Non-pigmented ciliary epithelial cell (primary cell): ENCODE results near the gene NHERF2.
"Not testable (repeated sequence)": the region's sequence is repeated elsewhere in the genome, so short reads cannot be mapped to it uniquely, and the experiment has no call there.

Experiments
- DNase-seq: peaks from one replicate; pipeline ENCODE4 v3.0.0-alpha.2; 2010; ENCODE audit warnings: low read depth

NHERF2 gene

GRCh38 chr16:2007081-2007836 is 19.4 kb upstream of the NHERF2 start:
- DNase-seq: no peak

GRCh38 chr16:2008009-2008526 is 18.6 kb upstream of the NHERF2 start:
- no peak for DNase-seq

- no peak for DNase-seq
Observed at GRCh38 chr16:2008631-2009163, 18.0 kb upstream of the NHERF2 start.

- DNase-seq: no peak
Observed at GRCh38 chr16:2009164-2009711, 17.5 kb upstream of the NHERF2 start.

DNA sequence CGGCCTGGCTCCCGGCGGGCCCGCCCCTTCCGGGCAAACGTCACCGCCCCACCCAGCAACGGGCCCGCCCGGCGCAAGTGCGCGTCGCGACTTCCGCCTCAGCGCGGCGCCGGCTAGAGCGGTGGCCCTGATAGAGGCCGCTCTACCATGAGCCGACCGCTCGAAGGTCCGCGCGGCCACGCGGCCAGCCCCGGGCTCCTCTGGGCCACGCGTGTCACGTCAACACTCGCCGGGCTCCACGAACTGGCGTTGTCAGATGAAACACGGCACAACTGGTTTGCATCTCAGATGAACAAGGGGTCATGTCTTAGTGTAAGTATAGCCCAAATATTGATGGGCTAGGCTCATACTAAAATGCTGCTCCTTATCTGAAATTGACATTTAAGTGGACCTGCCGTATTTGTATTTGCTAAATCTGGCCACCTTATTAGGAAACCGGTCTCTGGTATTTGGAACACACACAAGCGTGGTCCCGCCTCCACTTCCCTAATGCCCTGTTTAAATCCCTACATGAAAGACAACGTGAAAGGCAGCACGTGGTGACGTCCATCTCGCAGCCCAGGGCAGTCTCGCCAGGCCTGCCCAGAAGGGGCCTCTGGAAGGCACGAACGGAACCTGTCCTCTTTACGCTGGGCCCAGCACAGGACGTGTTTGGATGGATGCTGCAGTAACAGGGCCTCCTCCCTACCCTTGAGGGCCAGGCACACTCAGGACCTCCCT is 16.8 kb upstream of the NHERF2 start, which contains the start of gene ZNF598:
TSS of gene ZNF598 (minus strand) at position 31 of the 720 bp plus-strand sequence.
- DNase-seq: no peak

DNA sequence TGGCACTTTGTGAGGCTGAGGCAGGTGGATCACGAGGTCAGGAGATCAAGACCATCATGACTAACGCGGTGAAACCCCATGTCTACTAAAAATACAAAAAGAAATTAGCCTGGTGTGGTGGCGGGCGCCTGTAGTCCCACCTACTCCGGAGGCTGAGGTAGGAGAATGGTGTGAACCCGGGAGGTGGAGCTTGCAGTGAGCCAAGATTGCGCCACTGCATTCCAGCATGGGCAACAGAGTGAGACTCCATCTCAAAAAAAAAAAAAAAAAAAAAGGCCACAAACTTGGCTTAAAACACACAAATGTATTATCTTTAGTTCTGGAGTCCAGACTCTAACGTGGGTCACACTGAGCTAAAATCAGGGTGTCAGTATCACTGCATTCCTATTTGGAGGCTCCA is 15.0 kb upstream of the NHERF2 start:
- not testable (repeated sequence) for DNase-seq

DNA sequence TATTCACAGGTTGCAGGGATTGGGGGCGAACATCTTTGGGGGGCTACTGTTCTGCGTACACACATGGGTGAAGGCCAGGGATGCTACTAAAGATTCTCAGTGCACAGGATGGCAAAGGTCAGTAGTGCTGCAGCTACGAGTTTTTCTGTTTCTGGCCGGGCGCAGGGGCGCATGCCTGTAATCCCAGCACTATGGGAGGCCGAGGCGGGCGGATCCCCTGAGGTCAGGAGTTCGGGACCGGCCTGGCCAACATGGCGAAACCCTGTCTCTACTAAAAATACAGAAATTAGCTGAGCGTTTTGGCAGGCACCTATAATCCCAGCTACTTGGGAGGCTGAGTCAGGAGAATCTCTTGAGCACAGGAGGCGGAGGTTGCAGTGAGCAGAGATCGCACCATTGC is 13.2 kb upstream of the NHERF2 start:
- DNase-seq: no peak

DNA sequence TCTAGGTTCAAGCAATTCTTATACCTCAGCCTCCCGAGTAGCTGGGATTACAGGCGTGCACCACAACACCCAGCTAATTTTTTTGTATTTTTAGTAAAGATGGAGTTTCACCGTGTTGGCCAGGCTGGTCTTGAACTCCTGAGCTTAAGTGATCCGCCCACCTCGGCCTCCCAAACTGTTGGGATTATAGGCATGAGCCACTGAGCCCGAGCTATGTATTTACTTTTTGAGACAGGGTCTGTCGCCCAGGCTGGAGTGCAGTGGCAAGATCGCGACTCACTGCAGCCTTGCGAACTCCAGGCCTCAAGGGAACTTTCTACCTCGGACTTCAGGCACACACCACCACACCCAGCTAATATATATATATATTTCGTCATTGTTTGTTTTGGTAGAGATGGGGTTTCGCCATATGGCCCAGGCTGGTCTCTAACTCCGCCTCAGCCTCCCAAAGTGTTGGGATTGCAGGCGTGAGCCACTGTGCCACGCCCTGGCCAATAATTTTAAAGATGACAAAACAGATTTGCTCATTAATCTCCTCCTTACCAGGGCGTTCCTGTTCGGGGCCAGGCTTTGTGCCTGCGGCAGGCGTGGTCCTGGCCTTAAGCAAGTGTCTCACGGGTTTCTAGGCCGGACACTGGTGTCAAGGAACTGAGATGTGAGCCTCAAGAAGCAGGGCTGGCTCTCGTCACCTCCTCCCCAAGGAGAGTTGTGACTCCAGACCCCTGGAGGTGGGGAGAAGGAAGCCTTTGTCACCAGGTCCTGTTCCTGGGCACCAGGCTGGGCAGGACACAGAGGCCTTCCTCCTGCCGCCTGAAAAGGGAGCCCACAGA is 11.4 kb upstream of the NHERF2 start:
- DNase-seq: no peak

DNA sequence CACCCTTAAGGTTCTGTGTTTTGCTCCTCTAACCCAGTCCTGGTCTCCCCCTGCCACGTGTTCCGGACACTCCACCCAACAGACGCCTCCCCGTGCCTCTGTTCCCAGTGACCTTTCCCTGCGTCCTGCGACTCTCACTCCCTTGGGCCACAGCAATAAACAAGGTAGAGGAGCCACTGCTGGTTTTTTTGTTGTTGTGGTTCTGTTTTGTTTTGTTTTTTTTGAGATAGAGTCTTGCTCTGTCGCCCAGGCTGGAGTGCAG is 10.8 kb upstream of the NHERF2 start:
- DNase-seq: no peak

GRCh38 chr16:2016407-2016922 is 10.2 kb upstream of the NHERF2 start:
- DNase-seq: no peak

DNA sequence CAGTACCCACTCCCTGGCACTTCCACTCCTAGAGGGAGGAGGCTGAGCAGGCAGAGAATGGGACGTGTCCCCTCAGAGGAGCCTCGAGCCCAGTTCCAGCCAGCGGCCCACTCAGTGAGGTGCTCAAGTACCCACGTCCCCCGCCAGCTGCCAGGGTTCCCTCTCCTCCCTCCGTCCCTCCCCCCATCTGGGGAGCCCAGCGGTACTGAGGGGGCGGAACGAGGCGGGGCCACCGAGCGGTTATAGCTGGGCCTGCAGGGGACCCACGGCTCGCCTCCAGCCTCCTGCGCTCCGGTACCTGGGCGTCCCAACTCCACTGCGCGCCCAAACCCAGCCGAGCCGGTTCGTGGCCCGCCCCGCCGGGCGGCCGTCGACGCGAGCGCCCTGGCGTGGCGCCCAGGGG is 7.2 kb upstream of the NHERF2 start, which contains the start of gene NPW:
TSS of gene NPW (plus strand) at position 268 of the 403 bp plus-strand sequence.
- no peak for DNase-seq

DNA sequence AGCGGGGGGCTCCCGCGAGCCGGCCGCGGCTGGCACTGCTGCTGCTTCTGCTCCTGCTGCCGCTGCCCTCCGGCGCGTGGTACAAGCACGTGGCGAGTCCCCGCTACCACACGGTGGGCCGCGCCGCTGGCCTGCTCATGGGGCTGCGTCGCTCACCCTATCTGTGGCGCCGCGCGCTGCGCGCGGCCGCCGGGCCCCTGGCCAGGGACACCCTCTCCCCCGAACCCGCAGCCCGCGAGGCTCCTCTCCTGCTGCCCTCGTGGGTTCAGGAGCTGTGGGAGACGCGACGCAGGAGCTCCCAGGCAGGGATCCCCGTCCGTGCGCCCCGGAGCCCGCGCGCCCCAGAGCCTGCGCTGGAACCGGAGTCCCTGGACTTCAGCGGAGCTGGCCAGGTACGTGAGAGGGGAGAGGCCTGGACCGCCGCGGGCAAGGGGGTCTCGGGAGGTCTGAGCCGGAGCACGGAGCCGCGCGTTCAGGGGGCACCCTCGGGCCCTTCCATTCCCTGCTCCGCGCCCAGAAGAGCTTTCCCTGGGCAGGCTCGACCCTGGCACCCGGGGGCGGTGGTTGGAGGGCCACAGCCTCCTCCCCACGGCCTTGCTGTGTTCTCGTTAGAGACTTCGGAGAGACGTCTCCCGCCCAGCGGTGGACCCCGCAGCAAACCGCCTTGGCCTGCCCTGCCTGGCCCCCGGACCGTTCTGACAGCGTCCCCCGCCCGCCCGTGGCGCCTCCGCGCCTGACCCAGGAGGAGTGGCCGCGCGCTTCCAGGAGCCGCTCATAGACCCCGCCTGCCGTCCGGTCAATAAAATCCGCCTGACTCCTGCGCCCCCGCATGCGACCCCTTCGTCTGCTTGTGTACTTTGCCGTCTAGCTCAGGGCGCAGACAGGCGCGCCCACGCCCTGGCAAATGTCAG is 6.5 kb upstream of the NHERF2 start:
- no peak for DNase-seq

DNA sequence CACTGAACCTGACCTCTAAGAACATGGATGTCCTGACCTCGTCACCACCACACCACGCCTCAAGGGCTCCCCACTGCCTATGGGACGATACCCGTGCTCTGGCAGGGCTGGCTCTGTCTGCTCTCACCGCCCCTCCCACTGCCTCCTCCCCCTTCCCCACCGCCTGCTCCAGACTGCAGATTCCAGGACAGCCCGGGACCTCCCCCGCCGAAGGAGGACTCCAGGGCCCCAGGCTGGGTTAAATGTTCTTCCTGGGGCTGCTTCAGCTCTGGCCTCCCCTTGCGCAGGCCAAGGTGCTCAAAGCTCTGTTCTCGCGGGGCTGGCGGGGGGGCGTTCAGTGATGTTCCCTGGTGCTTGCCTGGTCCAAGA is 4.0 kb upstream of the NHERF2 start:
- DNase-seq: no peak

DNA sequence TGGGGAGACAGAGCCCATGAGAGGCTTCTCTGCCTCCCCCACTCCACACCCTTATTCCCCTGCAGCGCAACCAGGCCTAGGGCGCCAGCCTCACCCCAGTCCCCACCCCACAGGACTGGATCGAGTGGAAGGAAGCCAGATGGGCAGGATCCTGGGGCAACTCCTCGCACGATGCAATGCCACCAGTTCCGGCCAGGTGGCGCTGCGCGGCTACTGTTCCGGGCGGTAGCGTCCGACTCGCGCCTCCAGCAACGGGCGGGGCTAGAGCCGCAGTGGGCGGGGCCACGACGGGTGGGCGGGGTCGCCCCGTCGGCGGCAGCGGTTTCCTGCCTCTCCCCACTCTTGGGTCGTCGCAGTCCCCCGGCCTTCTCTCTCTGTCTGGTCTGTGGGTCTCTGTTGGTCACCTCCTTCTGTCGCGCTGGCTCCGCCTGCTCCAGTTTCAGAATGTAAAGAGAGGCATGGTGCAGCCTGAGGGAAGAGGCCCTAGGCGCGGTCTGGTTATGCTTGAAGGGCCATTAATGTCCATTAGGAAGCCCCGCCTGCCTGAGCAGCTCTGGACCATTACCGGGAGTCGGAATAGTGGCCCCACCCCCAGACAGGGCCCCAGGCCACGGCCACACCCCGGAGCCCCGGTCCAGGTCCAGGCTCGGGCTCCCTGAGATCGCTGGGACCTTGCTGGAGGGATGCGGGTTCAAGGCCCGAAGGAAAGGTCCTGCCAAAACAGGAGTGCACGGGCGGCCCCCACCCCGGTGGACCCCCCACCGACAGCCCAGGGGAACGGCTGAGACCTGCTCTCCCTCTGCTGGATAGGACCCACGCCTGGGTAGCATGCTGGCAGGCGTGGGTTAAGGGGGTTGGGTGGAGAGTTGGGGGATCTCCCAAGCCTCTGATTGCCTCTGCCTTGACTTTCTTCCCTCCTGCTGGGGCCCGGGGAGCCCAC is 3.3 kb upstream of the NHERF2 start:
- DNase-seq: no peak

GRCh38 chr16:2024032-2024420 is 2.7 kb upstream of the NHERF2 start:
- DNase-seq: no peak

GRCh38 chr16:2025251-2025650 is 1.5 kb upstream of the NHERF2 start:
- DNase-seq: no peak

- no peak for DNase-seq
Observed at GRCh38 chr16:2025878-2026460, 733 bp upstream of the NHERF2 start.

GRCh38 chr16:2027024-2028010 is 615 bp downstream of the NHERF2 start:
- DNase-seq: no peak
